Activated CD4-positive, CD25-positive, alpha-beta regulatory T cell treated with anti-CD3 and anti-CD28 coated beads, Interleukin-2, amount 50 U/mL, for 24 hours (primary cell): ENCODE data around the gene DMGDH.

Source experiments
- ATAC-seq, 2 donors: fragments of 150-1000 bp; cut with Tn5 transposase; one replicate each; pipeline ENCODE4 v1.10.0; 2021; ENCODE audit warnings: mild to moderate bottlenecking in 1 of 2, moderate library complexity in 1 of 2

The DMGDH gene

GRCh38 chr5:79069488-79070349 lies at the start of gene DMGDH, which contains the start of gene BHMT2:
DMGDH (minus strand) TSS chr5:79069674; CDS start chr5:79069620, 54 bp downstream.
BHMT2 (plus strand) TSS chr5:79069767; CDS start chr5:79069783, 16 bp downstream.
- no peak for ATAC-seq

GRCh38 chr5:79112703-79113058 lies 43.2 kb upstream of the DMGDH start:
- ATAC-seq = no peak

- no peak for ATAC-seq
Measured at GRCh38 chr5:79111960-79112702, 42.7 kb upstream of the DMGDH start.

- ATAC-seq = no peak
Measured at GRCh38 chr5:79111387-79111959, 42.0 kb upstream of the DMGDH start, which contains the start of gene BHMT. BHMT (plus strand) TSS chr5:79111809; CDS start chr5:79111886, 77 bp downstream.

GRCh38 chr5:79109527-79110492 lies 40.3 kb upstream of the DMGDH start:
- ATAC-seq = peak; percentile 45 to 63

- ATAC-seq = no peak
Measured at GRCh38 chr5:79108792-79109191, 39.3 kb upstream of the DMGDH start.

GRCh38 chr5:79108086-79108485 lies 38.6 kb upstream of the DMGDH start:
- ATAC-seq = no peak

GRCh38 chr5:79107020-79107796 lies 37.7 kb upstream of the DMGDH start:
- no peak for ATAC-seq

GRCh38 chr5:79105868-79106267 lies 36.4 kb upstream of the DMGDH start:
- ATAC-seq = no peak

GRCh38 chr5:79093762-79094161 lies 24.3 kb upstream of the DMGDH start:
- no peak for ATAC-seq

- no peak for ATAC-seq
Measured at GRCh38 chr5:79091064-79091463, 21.6 kb upstream of the DMGDH start.

GRCh38 chr5:79088507-79088906 lies 19.0 kb upstream of the DMGDH start:
- no peak for ATAC-seq

- no peak for ATAC-seq
Measured at GRCh38 chr5:79086116-79086515, 16.6 kb upstream of the DMGDH start.

- ATAC-seq = no peak
Measured at GRCh38 chr5:79081779-79082178, 12.3 kb upstream of the DMGDH start.

- ATAC-seq = no peak
Measured at GRCh38 chr5:79080804-79081203, 11.3 kb upstream of the DMGDH start.

GRCh38 chr5:79077680-79078365 lies 8.3 kb upstream of the DMGDH start:
- no peak for ATAC-seq

- ATAC-seq = no peak
Measured at GRCh38 chr5:79076819-79077218, 7.3 kb upstream of the DMGDH start.

GRCh38 chr5:79075646-79076426 lies 6.4 kb upstream of the DMGDH start:
- ATAC-seq = no peak

GRCh38 chr5:79074641-79075040 lies 5.2 kb upstream of the DMGDH start:
- ATAC-seq = no peak

- no peak for ATAC-seq
Measured at GRCh38 chr5:79070350-79070667, 835 bp upstream of the DMGDH start.
